H9 (cell line): ENCODE results near the gene RAB31. TPM values are rescaled to one million over a fixed set of nuclear protein-coding genes. Genes with fewer than 3 reads are reported as not detected.

ENCODE experiments used
- DNase-seq: peaks from one replicate; pipeline ENCODE4 v3.0.0-alpha.2; 2017
- H2AFZ ChIP-seq: one replicate; pipeline ENCODE4 v1.6.1; 2013; ENCODE audit warnings: mild to moderate bottlenecking, low read length, control low read depth, moderate library complexity
- H2AK5ac ChIP-seq: 2 replicates; pipeline ENCODE4 v1.6.1; 2013; ENCODE audit warnings: low read length, control low read depth, mixed read lengths; ENCODE audit not compliant: insufficient read length
- H2BK120ac ChIP-seq: one replicate; pipeline ENCODE4 v1.6.1; 2013; ENCODE audit warnings: low read depth, mild to moderate bottlenecking, low read length, control low read depth, inconsistent platforms; ENCODE audit not compliant: poor library complexity, severe bottlenecking
- H2BK12ac ChIP-seq: 2 replicates; pipeline ENCODE4 v1.6.1; 2013; ENCODE audit warnings: low read length, control low read depth, mixed read lengths, low read depth; ENCODE audit not compliant: insufficient read length
- H2BK15ac ChIP-seq: 2 replicates; pipeline ENCODE4 v1.6.1; 2013; ENCODE audit warnings: low read depth, low read length, control low read depth
- H2BK20ac ChIP-seq: one replicate; pipeline ENCODE4 v1.6.1; 2013; ENCODE audit warnings: low read depth, mild to moderate bottlenecking, low read length, control low read depth, inconsistent platforms; ENCODE audit not compliant: poor library complexity, severe bottlenecking
- H2BK5ac ChIP-seq: 2 replicates; pipeline ENCODE4 v1.6.1; 2013; ENCODE audit warnings: low read length, control low read depth, mixed read lengths; ENCODE audit not compliant: insufficient read length
- H3K14ac ChIP-seq: 2 replicates; pipeline ENCODE4 v1.6.1; 2013; ENCODE audit warnings: low read length, control low read depth; ENCODE audit not compliant: insufficient read depth
- H3K18ac ChIP-seq: 2 replicates; pipeline ENCODE4 v1.6.1; 2013; ENCODE audit warnings: low read depth, mild to moderate bottlenecking, mixed read lengths, low read length, control low read depth; ENCODE audit not compliant: insufficient read length
- H3K23ac ChIP-seq: 2 replicates; pipeline ENCODE4 v1.6.1; 2013; ENCODE audit warnings: low read length, control low read depth, mixed read lengths, low read depth; ENCODE audit not compliant: insufficient read length
- H3K23me2 ChIP-seq: 2 replicates; pipeline ENCODE4 v1.6.1; 2013; ENCODE audit warnings: low read depth, mild to moderate bottlenecking, mixed read lengths, low read length, control low read depth; ENCODE audit not compliant: insufficient read length, poor library complexity, severe bottlenecking
- H3K27ac ChIP-seq: 2 replicates; pipeline ENCODE4 v1.5.1; 2013; ENCODE audit warnings: low read length, control low read depth, mixed read lengths, low read depth; ENCODE audit not compliant: insufficient read length
- H3K27me3 ChIP-seq: 2 replicates; pipeline ENCODE4 v1.6.1; 2013; ENCODE audit warnings: low read length, control low read depth, inconsistent platforms; ENCODE audit not compliant: insufficient read depth
- H3K4ac ChIP-seq: 2 replicates; pipeline ENCODE4 v1.6.1; 2013; ENCODE audit warnings: low read depth, mild to moderate bottlenecking, control low read depth, inconsistent platforms, low read length, moderate library complexity
- H3K4me1 ChIP-seq: 2 replicates; pipeline ENCODE4 v1.6.1; 2013; ENCODE audit warnings: low read length, control low read depth, inconsistent platforms; ENCODE audit not compliant: insufficient read depth
- H3K4me2 ChIP-seq: 2 replicates; pipeline ENCODE4 v1.6.1; 2013; ENCODE audit warnings: low read length, control low read depth, mixed read lengths; ENCODE audit not compliant: insufficient read length, insufficient read depth
- H3K56ac ChIP-seq: 2 replicates; pipeline ENCODE4 v1.6.1; 2013; ENCODE audit warnings: low read depth, mild to moderate bottlenecking, mixed read lengths, low read length, control low read depth; ENCODE audit not compliant: insufficient read length
- H3K79me1 ChIP-seq: 2 replicates; pipeline ENCODE4 v1.6.1; 2013; ENCODE audit warnings: low read depth, mild to moderate bottlenecking, moderate library complexity, low read length, control low read depth, inconsistent platforms; ENCODE audit not compliant: insufficient read depth, poor library complexity, severe bottlenecking
- H3K79me2 ChIP-seq: 2 replicates; pipeline ENCODE4 v1.6.1; 2013; ENCODE audit warnings: low read length, control low read depth, inconsistent platforms; ENCODE audit not compliant: insufficient read depth
- H3K9ac ChIP-seq: 2 replicates; pipeline ENCODE4 v1.6.1; 2013; ENCODE audit warnings: low read length, control low read depth, mixed read lengths; ENCODE audit not compliant: insufficient read length; ENCODE audit errors: extremely low read depth
- H3K9me3 ChIP-seq: one replicate; pipeline ENCODE4 v1.6.1; 2013; ENCODE audit warnings: low read depth, low read length, inconsistent platforms; ENCODE audit not compliant: control insufficient read depth
- H3T11ph ChIP-seq: one replicate; pipeline ENCODE4 v1.6.1; 2013; ENCODE audit warnings: mild to moderate bottlenecking, low read length, control low read depth, inconsistent platforms
- H4K20me1 ChIP-seq: one replicate; pipeline ENCODE4 v1.6.1; 2013; ENCODE audit not compliant: control insufficient read depth, insufficient read length, insufficient read depth
- H4K5ac ChIP-seq: 2 replicates; pipeline ENCODE4 v1.6.1; 2013; ENCODE audit warnings: low read depth, mild to moderate bottlenecking, mixed read lengths, low read length, control low read depth; ENCODE audit not compliant: insufficient read length
- H4K8ac ChIP-seq: replicated peaks from 2 replicates; pipeline ENCODE4 v1.6.1; 2013; ENCODE audit warnings: low read length, control low read depth, mixed read lengths, low read depth; ENCODE audit not compliant: insufficient read length
- H4K91ac ChIP-seq: 2 replicates; pipeline ENCODE4 v1.6.1; 2013; ENCODE audit warnings: low read depth, mild to moderate bottlenecking, moderate library complexity, mixed read lengths, low read length, control low read depth; ENCODE audit not compliant: insufficient read length
- H3K27ac Mint-ChIP-seq, 3 experiments: 2 replicates in 2 of 3; 3 replicates in 1 of 3; pipeline ENCODE4 v1.8.0; 2020 to 2021; ENCODE audit warnings: mixed read lengths in 3 of 3, mild to moderate bottlenecking in 1 of 3, moderate library complexity in 1 of 3
- H3K27me3 Mint-ChIP-seq: 2 replicates; pipeline ENCODE4 v1.8.0; 2021; ENCODE audit warnings: low read depth, mild to moderate bottlenecking, moderate library complexity, mixed read lengths
- H3K36me3 Mint-ChIP-seq, 3 experiments: 2 replicates in 2 of 3; 3 replicates in 1 of 3; pipeline ENCODE4 v1.8.0; 2020 to 2021; ENCODE audit warnings: low read depth in 3 of 3, mixed read lengths in 3 of 3; ENCODE audit not compliant: insufficient read depth in 1 of 3
- H3K4me1 Mint-ChIP-seq, 2 experiments: 2 replicates each; pipeline ENCODE4 v1.8.0; 2020; ENCODE audit warnings: mixed read lengths in 2 of 2
- H3K4me3 Mint-ChIP-seq, 2 experiments: 2 replicates in 1 of 2; 3 replicates in 1 of 2; pipeline ENCODE4 v1.8.0; 2020 to 2021; ENCODE audit warnings: mild to moderate bottlenecking in 2 of 2, mixed read lengths in 2 of 2, moderate library complexity in 1 of 2
- H3K9me3 Mint-ChIP-seq, 2 experiments: 2 replicates in 1 of 2; 3 replicates in 1 of 2; pipeline ENCODE4 v1.8.0; 2020; ENCODE audit warnings: mild to moderate bottlenecking in 2 of 2, mixed read lengths in 2 of 2, moderate library complexity in 1 of 2
- CTCF ChIP-seq: fragments of 200-600 bp; sonication (generic); conservative IDR thresholded peaks from 3 replicates; pipeline ENCODE4 v1.8.0; 2021; ENCODE audit warnings: antibody characterized with exemption, mild to moderate bottlenecking
- WGBS: extraction: QIAGEN DNeasy Blood & Tissue Kit; methylation state at CpG from one replicate; pipeline ENCODE4 v1.1.7; 2013; ENCODE audit warnings: missing lambda C conversion rate, low lambda C conversion rate, mixed read lengths; ENCODE audit not compliant: insufficient read length; ENCODE audit errors: extremely low coverage; 5-methylcytosine and 5-hydroxymethylcytosine counted together
- total RNA-seq: library from RNA; stranded (reverse); gene quantifications from 2 replicates; pipeline ENCODE4 v1.2.1, GENCODE V29; 2021

The RAB31 gene
- total RNA-seq, 1 experiment from 2014 or later: 22.4 TPM

- no peak overlapping the region for H3K23ac ChIP-seq
- no peak overlapping the region for H2BK120ac ChIP-seq
- Mint-ChIP-seq H3K4me1 (peaks cover 0 to 6% of the 10 kb centered on the region in 2 experiments; a peak in 2 of 4 replicates), H3K4me3 (no peak overlapping the region), H3K9me3 (no peaks in the 10 kb centered on the region), H3K36me3 (peaks cover 0 to 7% (median 7%) of the 10 kb centered on the region in 3 experiments; a peak in 4 of 7 replicates), H3K27me3 (no peaks in the 10 kb centered on the region), H3K27ac (no peak overlapping the region)
- H2BK20ac ChIP-seq: no peak overlapping the region
- no peaks in the 10 kb centered on the region for H3K79me2 ChIP-seq
- H2AFZ ChIP-seq: no peak overlapping the region
- no peak overlapping the region for H2BK15ac ChIP-seq
- H3K27ac ChIP-seq: no peak overlapping the region
- H3K4me2 ChIP-seq: no peak overlapping the region
- WGBS: no CpG with 5 or more reads among the region's 9 CpGs
- no peaks in the 10 kb centered on the region; the same call in 1 of the 2 replicates for H3K27me3 ChIP-seq
- DNase-seq: no peak
- H3K23me2 ChIP-seq: no peaks in the 10 kb centered on the region
- no peak overlapping the region for H2BK12ac ChIP-seq
- H4K5ac ChIP-seq: no peak overlapping the region
- H3K14ac ChIP-seq: no peak overlapping the region
- H3T11ph ChIP-seq: no peak overlapping the region
- H4K20me1 ChIP-seq: no peaks in the 10 kb centered on the region
- H3K4me1 ChIP-seq: 0 out of 2 replicates have a peak, but pooled peaks cover 3% of the 10 kb centered on the region
- H2AK5ac ChIP-seq: no peak overlapping the region
- H3K9ac ChIP-seq: no peak overlapping the region
- no peak overlapping the region for H3K4ac ChIP-seq
- no peak overlapping the region for H4K8ac ChIP-seq
- no peak overlapping the region for H3K18ac ChIP-seq
- no peaks in the 10 kb centered on the region for H3K79me1 ChIP-seq
- no peak for TF ChIP-seq CTCF
- H2BK5ac ChIP-seq: no peak overlapping the region
- no peak overlapping the region for H3K56ac ChIP-seq
- H4K91ac ChIP-seq: no peak overlapping the region
- H3K9me3 ChIP-seq: no peaks in the 10 kb centered on the region
These were observed 88.9 kb downstream of the RAB31 start for GRCh38 chr18:9796935-9797549.
